ENCODE results near the gene SEC14L2. TPM values are rescaled to one million over a fixed set of nuclear protein-coding genes. Genes with fewer than 3 reads are reported as not detected.
A peak's percentile ranks its signal among the peaks of the same experiment; 100 is the strongest.

The SEC14L2 gene
- total RNA-seq: 19.9 TPM

DNA sequence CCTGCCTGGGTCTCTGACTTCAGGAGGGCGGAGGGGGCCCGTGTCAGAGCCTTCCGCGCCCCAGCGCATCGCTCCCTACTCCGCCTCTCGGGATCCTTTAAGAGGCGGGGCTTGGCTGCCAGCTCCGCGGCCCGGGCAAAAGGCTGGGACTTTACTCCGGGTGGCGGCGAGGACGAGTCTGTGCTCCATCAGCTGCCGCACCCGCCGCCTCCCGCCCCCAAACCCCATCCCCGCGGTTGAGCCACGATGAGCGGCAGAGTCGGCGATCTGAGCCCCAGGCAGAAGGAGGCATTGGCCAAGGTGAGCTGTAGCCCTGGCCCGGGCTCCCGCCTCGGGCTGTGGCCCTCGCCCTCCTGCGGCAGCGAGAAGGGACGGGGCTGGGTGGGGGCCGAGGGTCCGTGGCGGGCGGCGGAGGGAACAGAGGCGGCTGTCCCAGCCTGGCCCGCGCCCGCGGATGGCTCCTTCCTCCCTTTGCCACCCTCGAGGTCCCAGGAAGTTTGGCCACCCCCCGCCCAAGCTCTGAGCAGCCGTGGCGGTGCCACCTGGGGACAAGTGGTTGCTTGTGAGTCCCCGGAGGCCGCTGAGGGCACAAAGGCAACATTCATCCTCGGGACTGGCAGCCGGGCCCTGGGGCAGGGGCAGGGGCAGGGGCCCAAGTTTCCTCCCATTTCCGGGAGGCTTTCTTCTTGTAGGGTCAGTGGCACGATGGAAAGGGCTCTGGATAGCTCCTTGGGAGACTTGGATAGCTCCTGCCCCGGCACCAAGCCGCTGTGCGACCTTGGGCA lies at the start of gene SEC14L2:
SEC14L2 (plus strand) TSS at position 148 of the 785 bp plus-strand sequence; CDS start at position 247, 99 bp downstream.
- ATAC-seq: peak; percentile 63

DNA sequence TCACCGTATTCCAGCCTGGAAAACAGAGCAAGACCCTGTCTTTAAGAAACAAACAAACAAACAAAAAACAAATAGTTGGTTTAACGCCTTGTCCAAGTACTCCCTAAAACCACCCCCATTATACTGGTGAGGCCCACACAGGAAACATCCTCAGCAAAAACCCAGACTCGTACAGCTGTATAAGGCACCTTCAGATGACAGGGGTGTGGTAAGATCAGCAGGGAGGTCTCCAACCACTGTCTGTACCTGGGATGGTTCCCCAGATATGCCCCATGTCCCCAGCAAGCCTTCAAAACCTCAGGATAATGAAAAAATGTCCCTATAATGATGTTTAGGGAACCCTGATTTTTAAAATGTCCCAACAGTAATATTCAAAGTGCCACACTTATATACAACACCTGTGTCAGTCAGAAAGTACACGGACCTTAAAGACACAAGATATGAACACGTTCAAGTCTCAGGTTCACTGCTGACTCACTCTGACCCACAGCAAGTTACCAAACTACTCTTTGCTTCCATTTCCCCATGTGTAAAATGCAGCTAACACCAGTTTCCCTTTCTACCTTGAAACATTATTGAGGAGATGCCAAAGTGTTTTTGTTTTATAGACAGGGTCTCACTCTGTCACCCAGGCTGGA lies 49.4 kb upstream of the SEC14L2 start:
- peak; percentile 34 for ATAC-seq

DNA sequence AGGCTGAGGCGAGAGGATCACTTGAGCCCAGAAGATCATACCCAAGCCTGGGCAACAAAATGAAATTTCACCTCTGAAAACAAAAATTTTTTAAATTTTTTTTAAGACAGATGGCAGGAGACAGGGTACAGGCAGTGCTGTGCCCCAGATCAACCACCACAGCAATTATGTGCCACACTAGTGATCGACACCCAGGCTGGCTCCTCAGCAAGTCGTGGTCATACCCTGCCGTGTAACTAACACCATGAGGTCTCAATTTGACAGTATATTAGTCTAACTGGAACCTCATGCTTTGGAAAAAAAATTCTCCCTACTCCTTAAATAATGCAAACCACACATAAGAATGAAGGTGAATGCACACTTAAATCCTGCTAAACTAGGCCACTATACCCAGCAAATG lies 48.4 kb upstream of the SEC14L2 start:
- no peak for ATAC-seq

DNA sequence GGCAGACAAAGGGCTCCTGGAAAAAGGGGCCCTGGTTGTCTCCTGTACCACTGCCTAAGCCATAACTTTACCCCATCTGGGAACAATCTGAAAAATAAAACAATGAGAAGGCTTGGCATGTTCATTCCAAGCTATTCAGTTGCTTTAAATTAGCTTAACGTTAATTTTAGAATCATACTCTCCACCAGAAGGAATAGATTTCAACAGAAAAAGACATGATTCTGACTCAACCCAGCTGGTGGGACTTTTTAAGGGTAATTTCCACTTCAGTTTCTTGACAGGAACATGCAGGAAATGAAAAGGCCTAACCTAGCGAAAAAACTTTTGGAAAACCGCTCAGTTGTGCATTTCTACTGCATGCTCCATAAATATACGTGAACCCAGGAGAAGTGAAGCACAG lies 48.0 kb upstream of the SEC14L2 start:
- ATAC-seq: no peak

GRCh38 chr22:30351226-30351625 lies 45.6 kb upstream of the SEC14L2 start:
- ATAC-seq: no peak

GRCh38 chr22:30354644-30355043 lies 42.2 kb upstream of the SEC14L2 start:
- ATAC-seq: no peak

GRCh38 chr22:30356449-30357235 lies 40.2 kb upstream of the SEC14L2 start, which contains the start of the genes CCDC157 and SF3A1:
Gene CCDC157 (plus strand): TSS chr22:30357007. CDS start chr22:30366001, 8,994 bp downstream.
Gene SF3A1 (minus strand): TSS chr22:30356894. CDS start chr22:30356792, 102 bp downstream.
- peak; percentile 96 for ATAC-seq

GRCh38 chr22:30357236-30357570 lies 39.6 kb upstream of the SEC14L2 start:
- ATAC-seq: no peak

DNA sequence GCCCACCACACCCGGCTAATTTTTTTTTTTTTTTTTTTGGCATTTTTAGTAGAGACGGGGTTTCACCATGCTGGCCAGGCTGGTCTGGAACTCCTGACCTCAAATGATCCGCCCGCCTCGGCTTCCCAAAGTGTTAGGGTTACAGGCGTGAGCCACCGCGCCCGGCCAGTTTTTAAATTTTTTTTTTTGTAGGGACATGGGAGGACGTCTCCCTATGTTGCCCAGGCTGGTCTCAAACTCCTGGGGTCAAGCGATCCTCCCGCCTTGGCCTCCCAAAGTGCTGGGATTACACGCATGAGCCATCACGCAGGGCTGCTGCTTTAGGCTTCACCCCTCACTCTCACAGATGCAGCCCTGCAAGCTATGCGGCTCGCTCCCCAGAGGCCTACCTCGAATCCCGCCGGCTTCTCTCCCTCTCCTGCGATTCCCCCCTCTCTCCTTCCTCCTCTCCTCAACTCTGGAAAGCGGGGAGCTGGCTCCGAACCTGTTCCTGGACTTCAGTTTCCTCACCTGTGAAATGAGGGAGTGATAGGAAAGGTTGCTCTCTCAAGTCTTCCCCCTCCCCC lies 39.1 kb upstream of the SEC14L2 start:
- ATAC-seq: no peak

DNA sequence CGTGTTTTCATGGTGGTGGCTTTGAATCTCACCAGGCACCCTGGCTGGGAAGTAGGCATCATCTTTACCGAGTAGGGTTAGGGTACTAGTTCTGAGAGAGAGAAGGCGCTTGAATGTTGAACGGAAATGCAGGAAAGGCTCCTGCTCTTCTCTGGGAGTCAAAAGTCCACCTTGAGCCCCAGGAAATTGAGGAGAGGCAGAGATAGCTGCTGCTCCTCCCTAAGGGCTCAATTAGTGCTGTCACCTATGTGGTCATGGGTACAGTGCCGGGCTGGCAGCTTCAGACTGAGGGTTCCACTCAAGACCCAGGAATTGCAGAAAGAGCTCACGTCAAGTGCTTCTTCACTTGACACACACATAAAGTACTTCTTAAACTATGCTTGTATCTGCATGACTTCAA lies 38.3 kb upstream of the SEC14L2 start:
- no peak for ATAC-seq

GRCh38 chr22:30361916-30362650 lies 34.7 kb upstream of the SEC14L2 start:
- ATAC-seq: no peak

DNA sequence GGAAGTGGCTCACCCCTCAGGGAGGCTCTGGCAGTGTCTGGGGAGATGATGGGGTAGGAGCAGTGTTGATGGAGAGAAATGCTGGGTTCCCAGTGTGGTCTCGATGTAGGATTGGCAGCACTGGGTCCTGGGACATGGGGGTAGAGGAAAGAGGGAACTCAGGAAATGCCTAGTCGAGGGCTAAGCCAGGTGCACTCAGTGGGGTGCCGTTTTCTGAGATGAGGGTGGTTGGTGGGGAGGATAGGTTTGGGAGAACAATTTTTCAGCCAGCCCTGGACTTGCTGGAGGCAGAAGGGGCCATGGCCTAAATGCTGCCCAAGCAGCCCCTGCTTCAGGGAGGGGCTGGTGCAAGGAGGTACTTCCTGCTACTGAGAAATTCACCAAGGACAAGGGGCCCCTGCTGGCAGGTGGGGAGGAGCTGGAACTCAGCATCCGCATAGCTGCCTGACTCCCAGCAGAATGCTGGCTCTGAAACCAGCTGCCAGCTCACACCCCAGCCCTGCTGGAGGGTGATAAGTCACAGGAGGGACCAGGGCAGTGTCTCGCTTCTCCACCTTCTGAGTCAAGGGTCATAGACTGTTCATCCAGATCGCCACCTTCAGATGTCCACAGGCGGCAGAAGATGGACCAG lies 34.1 kb upstream of the SEC14L2 start:
- no peak for ATAC-seq

GRCh38 chr22:30365891-30366290 lies 30.9 kb upstream of the SEC14L2 start:
- no peak for ATAC-seq

DNA sequence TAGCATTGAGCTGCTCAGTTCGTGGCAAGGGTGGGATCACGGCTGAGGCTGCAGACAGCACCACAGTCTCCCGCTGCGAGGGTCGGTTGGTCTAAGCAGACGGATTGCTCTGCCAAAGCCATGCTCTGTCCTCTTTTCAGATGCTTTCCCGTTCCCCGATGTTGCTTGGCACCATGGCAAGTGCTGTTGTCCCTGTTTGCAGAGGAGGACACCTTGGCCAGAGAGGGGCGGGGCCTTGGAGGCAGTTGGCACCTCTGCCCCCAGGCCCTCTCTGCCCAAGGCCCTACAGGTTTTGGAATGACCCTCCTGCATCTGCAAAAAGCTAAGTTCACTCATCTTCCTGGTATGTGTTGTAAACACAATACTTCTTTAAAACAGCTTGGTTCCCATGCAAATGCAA lies 28.4 kb upstream of the SEC14L2 start:
- no peak for ATAC-seq

GRCh38 chr22:30370641-30371230 lies 26.1 kb upstream of the SEC14L2 start:
- no peak for ATAC-seq

DNA sequence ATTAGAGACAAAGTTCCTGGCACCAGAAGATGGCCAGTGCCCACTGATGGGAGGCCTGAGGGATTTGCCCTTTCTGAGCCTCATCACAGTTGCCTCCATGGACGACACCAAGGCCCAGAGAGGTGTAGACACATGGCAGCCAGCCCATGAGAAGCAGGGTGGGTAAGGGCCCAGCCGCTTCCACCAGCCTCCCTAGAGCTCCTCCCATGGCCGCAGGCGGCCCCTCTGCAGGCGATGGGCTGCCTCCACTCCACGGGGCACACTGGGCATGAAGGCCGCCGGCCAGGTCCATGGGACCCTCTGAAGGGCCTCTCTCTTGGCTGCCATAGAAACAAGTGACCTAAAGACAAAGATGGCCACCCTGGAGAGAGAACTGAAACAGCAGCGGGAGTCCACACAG lies 25.5 kb upstream of the SEC14L2 start:
- no peak for ATAC-seq

GRCh38 chr22:30371981-30372380 lies 24.8 kb upstream of the SEC14L2 start:
- ATAC-seq: no peak

GRCh38 chr22:30372915-30373314 lies 23.9 kb upstream of the SEC14L2 start:
- ATAC-seq: no peak

GRCh38 chr22:30373331-30374325 lies 23.2 kb upstream of the SEC14L2 start:
- ATAC-seq: no peak

DNA sequence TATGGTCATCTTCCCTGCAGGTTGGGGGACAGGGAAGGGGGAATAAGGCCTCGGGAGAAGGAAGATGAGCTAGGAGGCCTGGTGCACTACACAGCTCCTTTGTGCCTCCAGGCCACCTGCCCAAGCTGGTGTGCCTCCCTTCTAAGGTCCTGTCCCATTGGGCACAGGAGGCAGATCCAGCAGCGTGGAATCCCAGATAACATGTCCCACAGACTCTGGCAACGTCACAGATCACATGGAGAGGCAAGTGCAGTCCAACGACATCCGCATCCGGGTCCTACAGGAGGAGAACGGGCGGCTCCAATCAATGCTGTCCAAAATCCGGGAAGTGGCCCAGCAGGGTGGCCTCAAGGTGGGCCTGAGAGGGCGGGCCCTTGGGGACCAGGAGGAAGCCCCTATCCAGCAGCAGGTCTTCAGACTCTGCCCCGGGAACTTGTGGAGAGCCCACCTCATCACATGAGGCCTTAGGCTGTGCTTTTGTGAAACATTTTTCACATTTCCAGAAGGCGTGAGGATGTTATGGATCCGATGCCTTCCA lies 21.4 kb upstream of the SEC14L2 start:
- no peak for ATAC-seq
